GM19238 (cell line): ENCODE measurements around the gene BMPER.

ENCODE experiments used
- DNase-seq: peaks from one replicate; pipeline ENCODE4 v3.0.0; 2011; ENCODE audit warnings: low spot score; ENCODE audit not compliant: insufficient read length

The BMPER gene

DNA sequence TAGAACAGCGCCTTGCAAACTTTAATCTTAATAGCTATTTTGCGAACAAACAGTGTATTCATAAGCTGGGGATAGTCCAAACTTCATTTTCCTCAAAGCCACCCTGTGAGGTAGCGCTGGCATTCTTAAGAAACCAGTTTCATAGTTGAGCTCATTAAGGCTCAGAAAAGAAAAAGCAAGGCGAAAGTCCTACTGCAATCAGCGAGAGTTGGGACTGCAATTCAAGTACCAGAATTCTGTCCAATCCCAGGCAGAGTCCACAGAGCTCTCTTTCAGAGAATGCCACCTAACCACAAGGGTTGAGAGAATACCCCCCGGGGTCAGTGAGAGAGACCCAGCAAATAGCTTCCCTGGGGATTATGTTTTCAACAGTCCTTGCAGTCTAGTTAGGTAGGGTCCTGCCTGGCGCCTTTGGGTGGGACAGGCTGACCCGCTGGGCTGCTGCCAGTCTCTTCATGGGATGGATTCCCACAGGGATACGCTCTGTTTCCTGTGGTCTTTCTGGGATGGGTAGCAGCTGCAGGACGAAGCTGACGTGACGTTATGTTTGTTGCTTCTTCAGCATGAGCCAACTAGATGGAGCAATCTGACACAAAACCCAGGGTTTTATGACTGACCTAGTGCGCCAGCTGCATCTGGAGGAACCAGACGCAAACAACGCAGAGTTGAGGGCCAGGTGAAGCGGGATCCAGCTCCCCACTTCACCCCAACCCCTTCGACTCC is 16.0 kb downstream of the BMPER start:
- no peak for DNase-seq

GRCh38 chr7:33922820-33923219 is 17.5 kb downstream of the BMPER start:
- DNase-seq = no peak

DNA sequence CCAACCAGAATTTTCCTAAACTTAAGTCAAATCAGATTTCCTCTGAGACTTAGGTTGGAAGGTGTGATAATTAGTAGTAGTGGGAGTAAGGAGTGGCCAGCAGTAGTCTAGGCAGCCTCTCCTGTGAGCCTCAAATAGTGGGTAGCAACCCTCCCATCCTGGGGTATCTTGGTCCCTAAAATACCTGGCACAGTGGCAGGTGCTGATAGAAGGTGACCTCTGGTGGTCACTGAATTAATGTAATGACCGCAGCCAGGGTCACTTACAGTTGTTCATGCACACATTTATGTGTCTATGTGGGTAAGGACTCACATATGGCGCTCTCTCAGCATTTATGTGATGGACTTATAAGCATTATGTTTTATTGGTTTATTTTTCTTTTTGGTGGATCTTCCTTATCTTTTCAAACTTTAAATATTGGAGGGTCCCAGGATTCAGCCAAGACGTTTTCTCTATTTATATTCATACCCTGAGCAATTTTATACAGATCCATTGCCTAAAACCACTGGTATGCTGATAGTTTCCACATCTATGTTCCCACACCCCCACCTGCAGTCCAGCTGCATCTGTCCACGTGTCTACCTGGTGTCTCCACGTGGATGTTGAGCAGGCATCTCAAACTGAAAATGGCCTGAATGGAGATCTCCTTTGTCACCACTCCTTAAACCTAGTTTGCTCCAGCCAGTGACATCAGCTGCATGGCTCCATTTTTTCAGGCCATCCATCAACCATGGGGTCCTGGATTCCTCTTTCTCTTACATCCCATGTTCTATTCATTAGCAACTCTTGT is 18.3 kb downstream of the BMPER start:
- no peak for DNase-seq

DNA sequence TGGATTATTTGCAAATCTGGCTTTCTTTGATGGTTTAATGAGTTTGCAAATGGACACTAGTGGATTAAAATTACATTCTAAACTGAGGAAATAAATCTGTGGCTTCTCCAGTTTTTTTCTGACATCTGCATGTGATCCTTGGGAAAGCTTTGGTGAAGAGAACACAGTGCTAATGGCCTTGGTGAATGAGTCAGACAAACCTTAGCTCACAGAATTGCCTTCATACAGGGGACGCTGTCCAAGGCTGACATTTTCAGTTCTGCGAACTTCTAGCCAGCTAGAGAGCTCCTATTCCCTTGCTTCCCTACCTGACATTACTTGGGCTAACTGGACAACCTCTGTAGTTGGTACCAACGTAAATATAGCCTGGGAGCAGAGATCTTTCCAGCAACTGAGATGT is 21.2 kb downstream of the BMPER start:
- no peak for DNase-seq

GRCh38 chr7:33928986-33929385 is 23.6 kb downstream of the BMPER start:
- DNase-seq = no peak

DNA sequence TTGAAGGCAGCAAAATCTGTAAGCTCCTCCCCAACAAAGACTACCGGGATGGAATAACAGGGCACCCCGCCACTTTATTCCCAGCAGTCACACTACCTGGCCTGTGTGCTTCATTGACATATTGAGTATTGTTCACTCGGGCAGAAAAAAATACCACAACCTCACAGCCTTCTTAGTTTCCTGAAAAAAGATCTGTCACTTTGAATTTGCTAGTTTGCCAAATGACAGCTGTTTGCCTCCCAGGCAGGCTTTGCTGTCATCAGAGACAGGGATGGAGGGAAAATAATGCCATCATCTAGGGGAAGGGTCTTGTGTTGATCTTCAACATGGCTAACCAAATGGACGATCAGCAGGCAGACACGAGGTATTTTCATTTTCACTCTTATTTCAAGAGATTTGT is 26.9 kb downstream of the BMPER start:
- no peak for DNase-seq

DNA sequence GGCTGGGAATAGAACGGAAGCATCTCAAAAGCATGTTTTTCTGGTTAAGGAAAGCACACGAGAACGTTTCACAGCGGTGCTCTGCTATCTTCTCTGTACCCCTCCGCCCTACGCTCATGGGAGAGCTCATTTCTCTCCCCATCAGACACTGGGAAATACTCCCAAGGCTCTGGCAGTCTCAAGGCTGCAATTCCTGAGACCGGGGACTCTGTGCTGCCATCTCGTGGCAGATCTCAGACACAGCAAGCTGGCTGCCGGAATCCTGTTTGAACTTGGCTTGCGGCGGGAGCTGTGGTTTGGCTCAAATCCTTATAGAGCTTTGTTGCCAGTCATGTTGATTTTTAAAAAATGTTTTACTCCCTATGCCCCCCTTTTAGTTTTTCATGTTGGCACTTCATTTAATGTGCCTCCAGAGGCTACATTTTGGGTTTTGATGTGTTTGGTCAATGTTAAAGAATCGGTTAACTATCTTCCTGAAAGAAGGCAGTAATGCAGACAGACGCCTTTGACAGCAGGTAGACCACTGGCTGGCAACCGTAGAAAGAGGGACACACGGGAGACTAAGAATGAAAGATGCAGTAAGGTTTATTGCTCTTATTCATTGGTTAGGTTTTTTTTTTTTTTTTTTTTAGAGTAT is 27.6 kb downstream of the BMPER start:
- peak; percentile 33 for DNase-seq

- no peak for DNase-seq
These were observed 28.4 kb downstream of the BMPER start for GRCh38 chr7:33933611-33934281.

DNA sequence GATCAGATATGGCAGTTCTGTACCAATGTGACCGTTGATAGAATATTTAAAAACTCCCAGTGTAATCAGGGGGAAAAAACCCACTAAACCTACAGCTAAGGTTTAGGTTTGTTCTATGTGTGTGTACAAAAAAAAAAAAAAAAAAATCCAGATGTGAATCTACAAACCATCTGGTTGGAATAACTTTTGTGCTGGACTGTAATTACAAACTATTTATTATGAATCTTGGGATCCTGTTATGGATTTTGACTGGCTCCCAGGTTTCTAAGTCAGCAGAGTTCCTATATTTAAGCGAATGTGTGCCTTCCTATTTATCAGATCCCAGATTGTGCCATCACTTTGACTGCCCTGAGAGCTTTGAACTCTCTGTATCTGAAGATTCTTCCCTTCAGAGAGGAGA is 29.1 kb downstream of the BMPER start:
- DNase-seq = no peak

- DNase-seq = no peak
These were observed 31.2 kb downstream of the BMPER start for GRCh38 chr7:33936503-33936902.

DNA sequence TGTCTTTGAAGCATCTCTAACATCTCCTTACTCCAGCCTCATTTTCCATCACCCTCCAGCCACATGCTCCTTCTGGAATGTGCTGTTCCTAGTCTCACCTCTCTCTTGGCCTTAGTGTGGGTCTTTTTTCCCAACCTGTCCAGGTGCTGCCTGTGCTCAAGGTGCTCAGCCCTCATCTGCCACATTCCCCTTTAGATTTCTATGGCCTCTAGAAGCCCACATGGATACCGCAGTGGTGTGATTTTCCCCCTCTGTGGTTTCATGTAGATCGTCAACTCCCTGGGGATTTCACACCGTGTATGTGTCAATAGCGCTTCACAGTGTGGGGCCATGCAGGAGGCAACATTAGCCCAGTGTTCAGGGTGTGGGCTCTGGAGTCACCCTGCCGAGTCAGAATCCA is 32.5 kb downstream of the BMPER start:
- DNase-seq = no peak

DNA sequence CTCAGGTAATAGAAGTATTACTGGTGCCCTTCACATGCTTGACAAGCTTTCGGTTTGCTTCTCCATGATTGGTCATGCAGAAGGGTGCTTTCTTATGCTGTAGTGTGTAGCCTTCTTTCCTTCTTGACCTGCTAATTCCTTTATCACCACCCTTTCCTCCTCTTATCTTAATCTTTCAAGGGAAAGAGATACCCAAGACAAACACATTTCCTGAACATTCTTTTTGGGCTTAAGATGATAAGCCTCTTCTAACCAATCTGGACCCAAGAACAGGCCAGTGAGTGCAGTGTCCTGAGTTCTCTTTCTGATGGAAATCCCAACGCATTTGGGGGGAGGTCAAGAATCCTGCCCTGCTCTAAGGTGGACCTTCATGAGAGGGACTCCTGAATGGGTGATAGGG is 33.8 kb downstream of the BMPER start:
- no peak for DNase-seq

GRCh38 chr7:33940503-33940902 is 35.2 kb downstream of the BMPER start:
- DNase-seq = no peak

- no peak for DNase-seq
These were observed 36.1 kb downstream of the BMPER start for GRCh38 chr7:33941418-33941817.

DNA sequence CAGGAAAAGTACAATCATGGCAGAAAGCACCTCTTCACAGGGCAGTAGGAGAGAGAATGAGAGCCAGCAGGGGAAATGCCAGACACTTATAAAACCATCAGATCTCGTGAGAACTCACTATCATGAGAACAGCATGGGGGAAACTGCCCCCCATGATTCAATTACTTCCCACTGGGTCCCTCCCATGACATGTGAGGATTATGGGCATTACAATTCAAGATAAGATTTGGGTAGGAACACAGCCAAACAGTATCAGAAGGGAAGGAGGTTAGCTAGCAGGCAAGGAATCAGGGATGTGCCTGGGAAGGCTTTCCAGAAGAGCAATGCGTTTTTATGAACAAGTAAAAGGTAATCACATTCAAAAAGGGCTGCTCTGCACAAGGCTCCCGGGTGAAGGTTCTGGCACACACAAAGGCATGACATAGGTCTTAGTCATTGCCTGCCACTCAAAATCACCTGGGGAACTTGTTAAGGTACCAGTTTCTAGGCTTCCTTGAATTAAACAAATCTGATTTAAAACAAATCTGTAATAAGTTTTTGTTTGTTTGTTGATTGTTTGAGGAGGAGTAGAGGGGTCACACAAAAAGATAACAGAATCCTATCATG is 40.9 kb downstream of the BMPER start:
- no peak for DNase-seq

DNA sequence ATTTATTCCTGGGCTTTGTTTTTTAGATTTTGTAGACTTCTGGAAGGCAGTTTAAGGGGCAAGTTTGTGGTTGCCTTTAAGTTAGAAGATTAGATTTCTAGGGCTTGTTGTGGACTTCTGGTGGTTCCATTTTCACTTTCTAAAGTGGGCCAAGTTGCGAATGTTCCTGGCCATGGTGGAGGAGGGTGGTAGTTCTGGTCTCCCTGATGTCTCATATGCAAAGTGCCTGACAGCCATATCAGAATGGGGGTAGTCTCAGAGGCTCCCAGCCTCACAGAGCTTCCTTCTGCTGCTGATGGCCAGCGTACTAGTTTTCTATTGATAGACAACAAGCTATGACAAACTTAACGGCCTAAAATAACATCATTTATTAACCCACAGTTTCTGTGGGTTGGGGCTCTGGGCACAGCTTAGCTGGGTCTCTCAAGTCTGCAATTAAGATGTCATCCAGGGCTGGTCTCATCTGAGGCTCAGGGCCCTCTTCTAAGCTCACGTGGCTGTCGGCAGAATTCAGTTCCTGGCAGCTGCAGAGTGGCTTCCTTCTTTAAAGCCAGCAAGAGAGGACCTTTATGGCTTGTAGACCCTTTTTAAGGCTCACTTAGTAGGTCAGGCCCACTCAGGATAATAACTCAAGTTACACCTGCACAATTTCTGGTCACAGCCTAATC is 44.8 kb downstream of the BMPER start:
- DNase-seq = no peak

DNA sequence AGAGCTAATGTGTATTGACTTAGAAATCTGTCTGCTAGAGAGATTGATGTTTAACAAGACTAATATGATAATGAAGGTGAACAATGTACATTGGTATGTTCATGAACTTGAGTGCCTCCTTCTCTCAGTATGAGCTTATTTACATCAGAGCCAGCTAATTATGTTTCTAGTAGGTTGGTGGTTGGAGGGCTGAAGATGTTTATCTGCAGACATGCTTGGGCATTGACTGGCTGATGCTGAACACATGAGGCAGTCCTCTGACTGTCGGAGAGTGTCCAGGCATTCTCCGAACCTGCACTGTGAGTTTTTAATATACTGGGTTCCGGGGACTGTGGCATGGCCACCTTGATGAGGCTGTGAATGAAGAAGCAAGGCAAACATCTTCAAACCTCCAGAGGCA is 47.5 kb downstream of the BMPER start:
- no peak for DNase-seq

- DNase-seq = no peak
These were observed 52.8 kb downstream of the BMPER start for GRCh38 chr7:33958104-33958503.

DNA sequence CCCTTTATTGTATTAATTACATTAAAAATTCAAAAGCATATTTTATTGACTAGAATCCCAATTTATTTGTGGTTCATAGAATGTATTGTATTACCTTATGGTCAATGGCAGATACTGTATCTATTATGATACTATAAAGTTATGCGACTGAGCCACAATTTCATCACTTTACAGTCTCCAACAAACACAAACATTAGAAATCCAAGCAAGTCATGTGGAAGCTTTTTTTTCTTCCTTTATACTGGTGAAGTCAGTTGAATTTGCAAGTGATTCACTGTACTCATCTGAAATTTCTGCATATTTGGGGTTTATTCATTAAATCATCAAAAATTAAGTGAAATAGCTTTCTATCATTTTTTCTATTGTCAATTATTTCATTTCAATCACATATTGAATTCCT is 54.3 kb downstream of the BMPER start:
- no peak for DNase-seq

GRCh38 chr7:33961948-33962347 is 56.6 kb downstream of the BMPER start:
- no peak for DNase-seq
